Measurements from ENCODE around the gene KRIT1. TPM values are rescaled to one million over a fixed set of nuclear protein-coding genes. Genes with fewer than 3 reads are reported as not detected.

The KRIT1 gene
- total RNA-seq (2014; rRNA removed; shearing (Covaris generic)): 59.3 and 69.6 TPM in 2 replicates
- polyA plus RNA-seq (2015; cell fraction: cytosol; rRNA removed): 51.2 and 57.9 TPM in 2 replicates
- polyA plus RNA-seq (2015; cell fraction: nucleus; rRNA removed): 152 and 161 TPM in 2 replicates

GRCh38 chr7:92245487-92246359, at the start of gene KRIT1, which contains the start of gene ANKIB1:
KRIT1 (minus strand) TSS chr7:92245914; CDS start chr7:92242135, 3,779 bp downstream.
ANKIB1 (plus strand) TSS chr7:92245974; CDS start chr7:92294979, 49,005 bp downstream.
- in situ Hi-C loops (cut with HindIII; ENCODE audit: low pct_unique_long_range_greater_than_20kb, low sequenced_read_pairs): no loop called here
- peak; percentile 86 for DNase-seq (ENCODE audit: low read depth, low spot score)

- DNase-seq (ENCODE audit: low read depth, low spot score): no peak
- in situ Hi-C loops (cut with HindIII; ENCODE audit: low pct_unique_long_range_greater_than_20kb, low sequenced_read_pairs): no loop called here
Measured at GRCh38 chr7:92295391-92295790, 49.7 kb upstream of the KRIT1 start.

GRCh38 chr7:92293896-92294590, 48.3 kb upstream of the KRIT1 start:
- DNase-seq (ENCODE audit: low read depth, low spot score): no peak
- in situ Hi-C loops (cut with HindIII; ENCODE audit: low pct_unique_long_range_greater_than_20kb, low sequenced_read_pairs): no loop called here

GRCh38 chr7:92292981-92293380, 47.3 kb upstream of the KRIT1 start:
- in situ Hi-C loops (cut with HindIII; ENCODE audit: low pct_unique_long_range_greater_than_20kb, low sequenced_read_pairs): no loop called here
- peak; percentile 16 for DNase-seq (ENCODE audit: low read depth, low spot score)

- in situ Hi-C loops (cut with HindIII; ENCODE audit: low pct_unique_long_range_greater_than_20kb, low sequenced_read_pairs): no loop called here
- no peak for DNase-seq (ENCODE audit: low read depth, low spot score)
Measured at GRCh38 chr7:92289321-92289720, 43.6 kb upstream of the KRIT1 start.

GRCh38 chr7:92282930-92283329, 37.2 kb upstream of the KRIT1 start:
- in situ Hi-C loops (cut with HindIII; ENCODE audit: low pct_unique_long_range_greater_than_20kb, low sequenced_read_pairs): no loop called here
- DNase-seq (ENCODE audit: low read depth, low spot score): no peak

GRCh38 chr7:92282221-92282814, 36.6 kb upstream of the KRIT1 start:
- in situ Hi-C loops (cut with HindIII; ENCODE audit: low pct_unique_long_range_greater_than_20kb, low sequenced_read_pairs): no loop called here
- no peak for DNase-seq (ENCODE audit: low read depth, low spot score)

- no peak for DNase-seq (ENCODE audit: low read depth, low spot score)
- in situ Hi-C loops (cut with HindIII; ENCODE audit: low pct_unique_long_range_greater_than_20kb, low sequenced_read_pairs): no loop called here
Measured at GRCh38 chr7:92281031-92281430, 35.3 kb upstream of the KRIT1 start.

GRCh38 chr7:92279396-92280031, 33.8 kb upstream of the KRIT1 start:
- no peak for DNase-seq (ENCODE audit: low read depth, low spot score)
- in situ Hi-C loops (cut with HindIII; ENCODE audit: low pct_unique_long_range_greater_than_20kb, low sequenced_read_pairs): no loop called here

GRCh38 chr7:92276460-92276864, 30.7 kb upstream of the KRIT1 start:
- DNase-seq (ENCODE audit: low read depth, low spot score): no peak
- in situ Hi-C loops (cut with HindIII; ENCODE audit: low pct_unique_long_range_greater_than_20kb, low sequenced_read_pairs): no loop called here

- DNase-seq (ENCODE audit: low read depth, low spot score): no peak
- in situ Hi-C loops (cut with HindIII; ENCODE audit: low pct_unique_long_range_greater_than_20kb, low sequenced_read_pairs): no loop called here
Measured at GRCh38 chr7:92275327-92275726, 29.6 kb upstream of the KRIT1 start.

- in situ Hi-C loops (cut with HindIII; ENCODE audit: low pct_unique_long_range_greater_than_20kb, low sequenced_read_pairs): no loop called here
- no peak for DNase-seq (ENCODE audit: low read depth, low spot score)
Measured at GRCh38 chr7:92268921-92269320, 23.2 kb upstream of the KRIT1 start.

- DNase-seq (ENCODE audit: low read depth, low spot score): no peak
- in situ Hi-C loops (cut with HindIII; ENCODE audit: low pct_unique_long_range_greater_than_20kb, low sequenced_read_pairs): no loop called here
Measured at GRCh38 chr7:92266415-92267241, 20.9 kb upstream of the KRIT1 start.

GRCh38 chr7:92260248-92260781, 14.6 kb upstream of the KRIT1 start:
- no peak for DNase-seq (ENCODE audit: low read depth, low spot score)
- in situ Hi-C loops (cut with HindIII; ENCODE audit: low pct_unique_long_range_greater_than_20kb, low sequenced_read_pairs): no loop called here

GRCh38 chr7:92259610-92260247, 14.0 kb upstream of the KRIT1 start:
- in situ Hi-C loops (cut with HindIII; ENCODE audit: low pct_unique_long_range_greater_than_20kb, low sequenced_read_pairs): no loop called here
- no peak for DNase-seq (ENCODE audit: low read depth, low spot score)

GRCh38 chr7:92259062-92259461, 13.3 kb upstream of the KRIT1 start:
- in situ Hi-C loops (cut with HindIII; ENCODE audit: low pct_unique_long_range_greater_than_20kb, low sequenced_read_pairs): no loop called here
- no peak for DNase-seq (ENCODE audit: low read depth, low spot score)
